K562 (cell line): Measurements from ENCODE around the gene SULT2B1. TPM values are rescaled to one million over a fixed set of nuclear protein-coding genes. Genes with fewer than 3 reads are reported as not detected.

Source experiments
- ARID1B ChIP-seq: fragments of 450-650 bp; IDR thresholded peaks from 2 replicates; pipeline ENCODE4 v1.6.1; 2016; ENCODE audit warnings: antibody characterized with exemption, mild to moderate bottlenecking, inconsistent platforms
- ARID2 ChIP-seq: fragments of 450-650 bp; IDR thresholded peaks from 2 replicates; pipeline ENCODE4 v1.6.1; 2017; ENCODE audit warnings: antibody characterized with exemption, mild to moderate bottlenecking
- ATF7 ChIP-seq: fragments of 450-650 bp; IDR thresholded peaks from 2 replicates; pipeline ENCODE4 v1.7.1; 2014; ENCODE audit warnings: mild to moderate bottlenecking, moderate library complexity
- BCL6 ChIP-seq: fragments of 250-450 bp; sonication (Bioruptor Pico); IDR thresholded peaks from 2 replicates; pipeline ENCODE4 v1.4.0; 2020
- CEBPB ChIP-seq: fragments of 450-650 bp; IDR thresholded peaks from 2 replicates; pipeline ENCODE4 v1.6.1; 2016; ENCODE audit warnings: missing genetic modification characterization, missing compliant biosample characterization
- HOXB6 ChIP-seq: fragments of 250-450 bp; sonication (Bioruptor Pico); IDR thresholded peaks from 2 replicates; pipeline ENCODE4 v1.5.1; 2022; ENCODE audit warnings: mild to moderate bottlenecking, borderline replicate concordance
- ILF3 ChIP-seq: fragments of 450-650 bp; IDR thresholded peaks from 2 replicates; pipeline ENCODE4 v1.6.1; 2018; ENCODE audit warnings: antibody characterized with exemption, mild to moderate bottlenecking, moderate library complexity, borderline replicate concordance
- IRF2 ChIP-seq: sonication (generic); formaldehyde crosslinking; IDR thresholded peaks from 2 replicates; pipeline ENCODE4 v1.8.1; 2022; ENCODE audit warnings: mild to moderate bottlenecking, missing genetic modification reagents
- MIER1 ChIP-seq: fragments of 450-650 bp; IDR thresholded peaks from 2 replicates; pipeline ENCODE4 v1.6.1; 2016; ENCODE audit warnings: antibody characterized with exemption, mild to moderate bottlenecking, low read depth
- SAFB ChIP-seq: fragments of 200-400 bp; formaldehyde crosslinking; IDR thresholded peaks from 2 replicates; pipeline ENCODE4 v1.6.1; 2017; ENCODE audit warnings: low read depth, low read length, borderline replicate concordance
- TCF15 ChIP-seq: fragments of 250-450 bp; sonication (Bioruptor Pico); IDR thresholded peaks from 2 replicates; pipeline ENCODE4 v1.8.0; 2022; ENCODE audit warnings: moderate library complexity, mild to moderate bottlenecking, inconsistent platforms
- ZNF124 ChIP-seq: sonication (generic); formaldehyde crosslinking; IDR thresholded peaks from 2 replicates; pipeline ENCODE4 v1.8.1; 2022; ENCODE audit warnings: missing genetic modification reagents
- ZNF174 ChIP-seq: fragments of 250-450 bp; sonication (Bioruptor Pico); IDR thresholded peaks from 2 replicates; pipeline ENCODE4 v1.4.0; 2020; ENCODE audit warnings: mild to moderate bottlenecking
- ZNF24 ChIP-seq: fragments of 450-650 bp; IDR thresholded peaks from 2 replicates; pipeline ENCODE4 v1.6.1; 2016
- ZNF274 ChIP-seq: IDR thresholded peaks from 2 replicates; pipeline ENCODE4 v1.6.1; 2011; ENCODE audit warnings: low read depth, mild to moderate bottlenecking, low read length, moderate library complexity, borderline replicate concordance
- ZNF280A ChIP-seq: fragments of 450-650 bp; IDR thresholded peaks from 2 replicates; pipeline ENCODE4 v1.6.1; 2018; ENCODE audit warnings: mild to moderate bottlenecking, low read depth; ENCODE audit not compliant: partially characterized antibody
- polyA plus RNA-seq, 8 experiments: library from polyadenylated mRNA; depleted of rRNA in 4 of 8; stranded (reverse) in 5 of 8; unstranded in 3 of 8; fragments of >200 nt; fragmentation: Nextera tagmentation in 2 of 8; fragmentation: Illumina TruSeq in 1 of 8; extraction: Ambion mirVana in 2 of 8; extraction: Trizol in 1 of 8; gene quantifications; 2 replicates each; pipeline versions ENCODE4 v1.2.1 to v1.2.3, GENCODE V29; 2011 to 2014; ENCODE audit warnings: inconsistent platforms in 1 of 8, missing spikeins in 1 of 8
- total RNA-seq, 7 experiments: library from RNA; depleted of rRNA in 6 of 7; stranded (reverse); fragments of >200 nt in 6 of 7; fragmentation: Illumina TruSeq in 2 of 7; extraction: Trizol in 2 of 7; gene quantifications; 2 replicates each; pipeline versions ENCODE4 v1.2.1 to v1.2.3, GENCODE V29; 2011 to 2021; ENCODE audit warnings: low replicate concordance in 1 of 7
- TF ChIP-seq, protein P1 (sequence below): fragments of 450-650 bp; formaldehyde crosslinking; IDR thresholded peaks from 2 replicates; pipeline ENCODE4 v1.4.0; 2020; ENCODE audit warnings: mild to moderate bottlenecking, moderate library complexity

Gene SULT2B1
- total and polyA plus RNA-seq, 9 of the 15 experiments (the other 6 are each of a cell fraction or from before 2014, with no cell fraction given) = 0.09 to 0.62 (median 0.22) TPM; not detected in 2

DNA sequence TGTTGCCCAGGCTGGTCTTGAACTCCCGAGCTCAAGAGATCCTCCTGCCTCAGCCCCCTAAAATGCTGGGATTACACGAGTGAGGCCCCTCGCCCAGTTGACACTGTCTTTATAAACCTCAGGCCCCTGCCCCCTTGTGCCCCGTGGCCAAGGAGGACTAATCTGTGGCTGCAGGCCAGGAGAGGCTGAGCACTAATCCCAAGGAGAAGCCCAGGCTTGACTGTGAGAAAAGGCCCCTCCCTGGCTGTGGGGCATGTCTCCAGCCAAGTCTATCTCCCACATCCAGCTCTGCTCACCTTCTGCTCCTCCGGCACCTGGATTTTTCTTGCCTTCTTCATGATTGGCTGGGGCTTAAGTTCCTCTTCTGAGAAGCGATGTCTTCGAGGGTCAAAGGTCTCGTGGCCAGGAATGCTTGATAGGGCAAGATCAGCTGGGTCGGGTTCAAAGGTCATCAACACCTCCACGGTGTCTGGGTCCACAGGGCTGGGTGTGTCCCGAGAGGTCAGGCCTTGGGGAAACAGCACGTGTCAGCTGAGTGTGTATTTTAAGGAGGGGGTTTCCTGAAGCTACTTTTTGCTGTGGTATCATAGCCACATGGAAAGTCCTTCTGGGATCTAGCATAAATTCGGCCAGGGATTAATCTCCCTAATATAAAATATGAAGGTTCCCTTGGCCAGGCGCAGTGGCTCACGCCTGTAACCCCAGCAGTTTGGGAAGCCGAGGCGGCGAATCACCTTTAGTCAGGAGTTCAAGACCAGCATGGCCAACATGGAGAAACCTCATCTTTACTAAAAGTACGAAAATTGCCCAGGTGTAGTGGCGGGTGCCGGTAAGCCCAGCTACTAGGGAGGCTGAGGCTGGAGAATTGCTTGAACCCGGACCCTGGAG lies 81.4 kb downstream of the SULT2B1 start (continued):
- TF ChIP-seq ZNF280A (no peak), SAFB (no peak), ZNF274 (no peak), ZNF174 (CRISPR knock-in tag) (no peak), TCF15 (CRISPR knock-in tag) (no peak), ARID2 (no peak), HOXB6 (CRISPR knock-in tag) (no peak), IRF2 (no peak), ZNF124 (CRISPR knock-in tag) (no peak), CEBPB (tag) (no peak), ILF3 (no peak), MIER1 (no peak), ARID1B (0 out of 2 replicates have a peak, but pooled peaks have one; percentile 59), BCL6 (no peak), ATF7 (0 out of 2 replicates have a peak, but pooled peaks have one; percentile 5), ZNF24 (no peak)
- TF ChIP-seq, protein P1, sequence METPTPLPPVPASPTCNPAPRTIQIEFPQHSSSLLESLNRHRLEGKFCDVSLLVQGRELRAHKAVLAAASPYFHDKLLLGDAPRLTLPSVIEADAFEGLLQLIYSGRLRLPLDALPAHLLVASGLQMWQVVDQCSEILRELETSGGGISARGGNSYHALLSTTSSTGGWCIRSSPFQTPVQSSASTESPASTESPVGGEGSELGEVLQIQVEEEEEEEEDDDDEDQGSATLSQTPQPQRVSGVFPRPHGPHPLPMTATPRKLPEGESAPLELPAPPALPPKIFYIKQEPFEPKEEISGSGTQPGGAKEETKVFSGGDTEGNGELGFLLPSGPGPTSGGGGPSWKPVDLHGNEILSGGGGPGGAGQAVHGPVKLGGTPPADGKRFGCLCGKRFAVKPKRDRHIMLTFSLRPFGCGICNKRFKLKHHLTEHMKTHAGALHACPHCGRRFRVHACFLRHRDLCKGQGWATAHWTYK (CRISPR knock-in tag) = no peak
